OCI-LY7 (cell line): ENCODE results near the gene DPF3.

ENCODE experiments used
- EZH2phosphoT487 ChIP-seq: fragments of 200-600 bp; sonication (generic); IDR thresholded peaks from 2 replicates; pipeline ENCODE4 v1.6.1; 2018; ENCODE audit warnings: low read depth, borderline replicate concordance, mild to moderate bottlenecking, mixed run types, antibody characterized with exemption, low read length, moderate library complexity, mixed read lengths
- TF ChIP-seq, protein P1 (sequence below): fragments of 200-600 bp; sonication (generic); conservative IDR thresholded peaks from 2 replicates; pipeline ENCODE4 v1.5.1; 2014; ENCODE audit warnings: mild to moderate bottlenecking, antibody characterized with exemption, low read length, moderate library complexity, mixed read lengths

DNA sequence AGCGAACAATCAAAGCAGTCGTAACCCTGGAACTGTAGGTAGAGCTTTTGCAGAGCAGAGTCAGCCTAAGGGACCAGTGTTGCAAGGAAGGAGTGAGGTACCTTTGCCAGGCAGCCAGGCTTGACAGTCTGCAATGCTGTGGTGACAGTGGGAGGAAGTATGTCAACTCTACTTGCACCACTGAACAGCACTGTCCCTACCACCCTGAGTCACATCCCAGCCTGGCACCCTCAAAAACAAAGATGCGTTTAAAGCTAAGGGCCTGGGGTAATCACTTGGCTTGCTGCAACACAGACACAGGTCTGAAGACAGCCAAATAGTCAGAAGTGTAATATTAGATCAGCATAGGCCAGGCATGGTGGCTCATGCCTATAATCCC, 141.9 kb downstream of the DPF3 start:
- TF ChIP-seq, protein P1, sequence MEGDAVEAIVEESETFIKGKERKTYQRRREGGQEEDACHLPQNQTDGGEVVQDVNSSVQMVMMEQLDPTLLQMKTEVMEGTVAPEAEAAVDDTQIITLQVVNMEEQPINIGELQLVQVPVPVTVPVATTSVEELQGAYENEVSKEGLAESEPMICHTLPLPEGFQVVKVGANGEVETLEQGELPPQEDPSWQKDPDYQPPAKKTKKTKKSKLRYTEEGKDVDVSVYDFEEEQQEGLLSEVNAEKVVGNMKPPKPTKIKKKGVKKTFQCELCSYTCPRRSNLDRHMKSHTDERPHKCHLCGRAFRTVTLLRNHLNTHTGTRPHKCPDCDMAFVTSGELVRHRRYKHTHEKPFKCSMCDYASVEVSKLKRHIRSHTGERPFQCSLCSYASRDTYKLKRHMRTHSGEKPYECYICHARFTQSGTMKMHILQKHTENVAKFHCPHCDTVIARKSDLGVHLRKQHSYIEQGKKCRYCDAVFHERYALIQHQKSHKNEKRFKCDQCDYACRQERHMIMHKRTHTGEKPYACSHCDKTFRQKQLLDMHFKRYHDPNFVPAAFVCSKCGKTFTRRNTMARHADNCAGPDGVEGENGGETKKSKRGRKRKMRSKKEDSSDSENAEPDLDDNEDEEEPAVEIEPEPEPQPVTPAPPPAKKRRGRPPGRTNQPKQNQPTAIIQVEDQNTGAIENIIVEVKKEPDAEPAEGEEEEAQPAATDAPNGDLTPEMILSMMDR, result no peak
- TF ChIP-seq EZH2phosphoT487, result no peak
